Activated CD8-positive, alpha-beta memory T cell treated with anti-CD3 and anti-CD28 coated beads for 4 hours (primary cell): ENCODE data around the gene STK39.

Experiments used
- DNase-seq, 2 donors: peaks; one replicate each; pipeline ENCODE4 v3.0.0-alpha.2; 2020; ENCODE audit warnings: low read depth in 2 of 2

The STK39 gene

DNA sequence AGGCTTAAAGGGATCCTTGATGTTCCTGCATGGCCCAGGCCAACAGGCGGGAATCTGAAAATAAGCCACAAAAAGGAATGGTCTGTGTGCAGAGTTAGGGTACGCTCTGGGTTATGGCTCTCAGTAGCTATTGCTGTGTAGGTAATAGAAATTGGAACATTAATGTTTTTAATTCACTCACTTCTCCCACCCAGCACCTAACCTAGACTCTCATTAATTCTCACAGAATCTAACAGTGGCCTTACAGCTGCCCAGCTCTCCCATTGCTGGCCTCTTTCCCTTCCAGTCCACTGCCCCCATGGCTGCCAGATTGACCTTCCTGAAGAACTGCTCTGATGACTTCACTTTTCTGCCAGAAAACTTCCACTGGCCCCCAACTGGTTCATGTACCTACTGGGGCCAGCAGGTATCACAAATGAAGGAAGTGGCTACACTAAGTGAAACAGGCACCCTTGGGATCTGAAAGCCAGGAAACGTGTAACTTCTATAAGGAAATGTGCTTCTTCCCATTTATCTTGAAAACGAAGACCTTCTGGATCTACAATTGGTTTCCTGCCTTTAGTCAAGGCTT is 315.2 kb downstream of the STK39 start:
- DNase-seq = no peak

DNA sequence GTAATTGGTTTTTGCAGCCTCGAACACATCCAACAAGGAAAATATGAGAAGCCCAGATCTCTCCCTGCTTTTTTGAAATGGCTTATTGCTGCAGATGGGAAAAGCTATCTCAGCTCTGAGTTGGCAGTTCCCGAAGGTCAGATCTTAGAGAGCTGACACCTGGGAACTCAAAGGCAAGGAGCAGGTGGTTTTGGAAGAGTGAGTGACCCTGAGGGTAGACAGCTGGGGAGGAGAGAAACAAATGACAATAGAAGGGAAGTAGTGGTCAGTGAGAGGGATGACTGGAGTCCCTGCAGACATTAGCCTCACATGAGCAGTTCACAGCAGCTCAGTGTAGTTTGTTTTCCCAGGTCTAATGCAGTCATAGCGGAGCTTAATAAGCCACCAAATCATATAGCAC is 317.9 kb downstream of the STK39 start:
- no peak for DNase-seq

GRCh38 chr2:167928434-167928833 is 319.0 kb downstream of the STK39 start:
- no peak for DNase-seq

DNA sequence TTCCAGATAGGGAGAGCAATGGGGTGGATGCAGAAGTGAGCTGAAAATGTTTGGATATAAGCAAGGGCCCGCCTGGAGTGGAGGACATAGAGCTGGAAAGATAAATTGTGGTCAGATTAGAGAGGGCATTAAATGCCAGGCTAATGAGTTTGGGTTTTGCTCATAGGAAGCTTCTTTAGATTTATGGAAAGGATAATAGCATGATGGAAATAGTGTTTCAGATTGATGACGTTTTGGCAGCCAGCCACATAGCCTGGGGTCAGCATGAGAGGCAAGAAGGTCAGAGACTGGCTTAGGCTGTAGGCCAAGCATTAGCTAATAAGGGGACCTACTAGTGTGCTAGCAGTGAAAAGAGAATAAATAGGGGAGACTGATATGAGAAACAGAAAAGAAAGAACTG is 321.6 kb downstream of the STK39 start:
- no peak for DNase-seq

DNA sequence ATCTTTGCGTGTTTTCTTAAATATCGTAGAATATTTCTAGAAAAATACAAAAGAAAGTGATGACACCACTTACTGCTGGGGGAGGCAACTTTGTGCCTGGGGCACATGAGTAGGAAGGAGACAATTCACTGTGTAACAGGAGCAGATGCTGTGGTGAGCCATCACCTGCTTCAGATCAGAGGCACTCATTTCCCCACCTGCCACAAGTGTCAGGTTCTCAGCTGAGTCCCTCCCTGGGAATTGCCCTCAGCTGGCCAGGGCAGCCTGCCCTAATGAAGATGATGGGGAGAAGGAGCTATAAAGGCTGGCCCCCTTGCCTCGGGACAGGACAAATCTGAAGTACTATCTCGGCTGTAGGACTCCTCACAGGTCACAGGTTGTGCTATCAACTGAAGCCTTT is 322.8 kb downstream of the STK39 start:
- DNase-seq = no peak

DNA sequence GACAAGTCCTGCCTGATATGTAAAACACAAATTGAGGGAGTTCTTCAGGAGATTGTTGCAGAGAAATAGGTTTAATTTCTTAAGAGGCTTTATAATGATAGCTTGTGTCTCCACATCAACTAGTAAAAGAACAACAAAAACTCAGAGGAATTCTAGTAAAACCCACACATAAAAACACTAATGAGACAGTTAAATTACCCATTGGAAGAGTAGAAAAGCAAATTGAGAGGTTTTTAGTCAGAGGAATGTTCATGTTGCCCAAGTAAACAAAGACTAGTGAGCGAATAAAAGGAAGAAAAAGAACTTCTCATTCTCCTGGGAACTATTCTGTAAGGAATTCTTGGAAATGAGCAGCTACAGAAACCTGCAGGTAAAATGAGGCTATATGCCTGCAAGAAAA is 330.6 kb downstream of the STK39 start:
- no peak for DNase-seq

DNA sequence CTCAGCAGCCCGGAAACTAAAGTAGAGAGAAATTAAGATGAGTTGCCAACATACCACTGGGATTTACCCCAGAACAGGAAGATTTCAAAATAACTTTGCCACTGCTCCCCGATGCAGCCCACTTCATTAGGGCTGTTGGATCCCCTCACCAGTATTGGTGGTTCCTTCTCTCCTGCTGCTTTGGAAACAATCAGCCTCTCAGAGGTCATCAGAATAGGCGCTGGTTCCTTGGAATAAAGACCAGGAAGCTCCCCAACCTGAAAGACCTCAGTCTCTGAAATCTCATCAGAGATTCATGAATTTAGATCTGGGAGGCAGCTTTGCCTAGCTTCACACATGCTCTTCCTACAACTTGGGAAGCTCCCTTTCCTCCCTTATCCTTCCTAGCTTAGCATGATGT is 332.4 kb downstream of the STK39 start:
- no peak for DNase-seq

DNA sequence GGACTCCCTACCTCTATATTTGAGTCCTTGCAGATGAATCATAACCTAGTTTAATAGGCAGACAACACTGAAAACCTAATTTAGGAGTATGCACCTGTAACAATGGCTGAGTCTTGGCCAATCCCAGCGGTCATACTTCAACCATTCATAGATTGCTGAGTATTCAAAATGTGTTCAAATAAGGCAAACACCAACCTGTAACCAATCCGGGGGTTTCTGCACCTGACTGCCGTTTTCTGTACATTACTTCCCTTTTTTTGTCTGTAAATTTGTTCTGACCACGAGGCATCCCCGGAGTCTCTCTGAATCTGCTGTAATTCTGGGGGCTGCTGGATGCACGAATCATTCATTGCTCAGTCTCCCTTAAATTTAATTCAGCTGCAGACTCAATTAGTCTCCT is 338.6 kb downstream of the STK39 start:
- DNase-seq = no peak

- DNase-seq = no peak
Measured at GRCh38 chr2:167905668-167906067, 341.7 kb downstream of the STK39 start.
